Activated CD4-positive, CD25-positive, alpha-beta regulatory T cell treated with anti-CD3 and anti-CD28 coated beads, Interleukin-2, amount 50 U/mL, for 16 hours (primary cell): ENCODE measurements around the gene ITPK1.

Experiments
- DNase-seq: peaks from one replicate; pipeline ENCODE4 v3.0.0-alpha.2; 2020; ENCODE audit warnings: low read depth, low spot score

The ITPK1 gene

DNA sequence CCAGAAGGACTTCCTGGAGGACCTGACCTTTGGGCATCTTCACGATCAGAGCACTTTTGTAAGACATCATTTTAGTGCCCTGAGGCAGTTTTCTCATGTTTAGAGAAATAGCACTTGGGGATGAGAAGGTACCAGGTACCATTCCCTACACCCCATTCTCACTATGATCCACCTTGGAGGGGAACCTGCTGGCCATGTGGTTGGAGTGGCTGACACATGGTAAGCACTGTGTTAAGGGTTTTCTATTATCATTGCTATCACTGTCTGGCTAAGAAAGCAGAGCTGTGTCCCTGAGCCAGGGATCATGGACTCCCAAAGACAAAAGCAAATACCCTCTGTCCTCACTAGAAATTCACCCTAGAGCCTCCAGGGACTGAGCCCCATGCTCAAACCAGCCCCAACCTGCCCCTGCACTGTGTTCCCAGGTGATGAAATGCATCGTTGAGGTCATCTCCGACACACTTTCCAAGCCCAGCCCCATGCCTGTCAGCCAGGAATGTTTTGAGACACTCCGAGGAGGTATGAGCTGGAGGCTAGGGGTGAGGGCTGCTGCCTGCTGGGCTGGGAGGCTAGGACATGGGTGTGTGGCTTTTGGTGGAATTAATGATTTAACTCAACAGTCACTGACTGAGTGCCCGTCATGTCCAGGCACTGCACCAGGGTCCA lies 189.4 kb downstream of the ITPK1 start:
- DNase-seq, result no peak

DNA sequence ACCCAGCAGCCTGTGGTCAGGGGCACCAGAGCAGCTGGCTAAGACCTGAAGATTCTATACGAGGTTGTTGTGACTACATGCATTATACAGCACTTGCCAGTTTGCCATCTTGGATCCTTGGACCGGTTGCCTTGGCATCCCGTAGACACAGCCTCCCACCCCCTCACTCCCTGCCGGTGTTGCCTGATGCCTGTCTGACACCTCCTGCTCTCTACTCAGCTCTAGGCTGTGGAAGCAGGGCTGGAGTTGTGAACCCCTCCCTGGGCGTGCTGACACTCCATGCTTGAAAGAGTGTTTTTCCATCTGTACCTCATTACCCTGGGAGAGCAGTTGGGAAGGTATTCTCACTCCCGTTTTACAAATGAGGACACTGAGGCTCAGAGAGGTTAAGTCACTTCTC lies 190.3 kb downstream of the ITPK1 start:
- DNase-seq, result no peak

DNA sequence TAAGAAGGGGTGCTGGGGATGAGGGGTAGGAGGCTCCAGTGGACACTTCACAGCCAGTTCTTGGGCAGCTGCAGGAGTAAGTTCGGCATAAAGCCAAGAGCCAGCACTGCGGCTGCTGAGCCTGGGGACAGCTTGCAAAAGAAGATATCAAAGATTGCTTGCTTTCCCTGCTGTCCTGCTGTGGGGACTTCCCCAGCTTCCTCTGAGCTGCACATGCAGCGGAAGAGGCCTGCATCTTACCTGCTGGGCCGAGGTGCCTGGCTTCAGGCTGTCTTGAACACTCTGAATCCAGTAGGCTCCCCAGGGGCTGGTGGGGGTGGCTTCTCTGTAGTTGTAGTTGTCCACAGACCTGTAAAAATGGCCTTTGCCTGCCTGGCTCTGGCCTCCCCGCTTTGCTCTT lies 191.5 kb downstream of the ITPK1 start:
- DNase-seq, result no peak

DNA sequence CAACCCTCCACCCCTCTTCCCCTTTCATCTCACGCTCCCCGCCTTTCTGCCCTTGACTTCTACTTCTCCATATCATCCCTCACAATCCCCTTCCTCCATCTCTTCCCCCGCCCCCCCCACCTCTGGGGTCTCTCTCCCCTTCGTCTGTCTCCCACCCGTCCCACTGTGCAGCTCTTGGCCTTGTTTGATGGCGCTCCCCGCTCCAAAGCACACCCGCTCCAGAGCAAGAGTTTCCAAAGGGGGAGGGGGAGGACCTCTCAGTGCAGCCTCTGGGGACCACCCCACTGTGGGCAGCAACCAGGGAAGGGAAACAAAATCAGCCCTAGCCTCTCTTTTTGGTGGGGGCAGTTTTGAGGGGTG lies 192.0 kb downstream of the ITPK1 start:
- DNase-seq, result no peak

DNA sequence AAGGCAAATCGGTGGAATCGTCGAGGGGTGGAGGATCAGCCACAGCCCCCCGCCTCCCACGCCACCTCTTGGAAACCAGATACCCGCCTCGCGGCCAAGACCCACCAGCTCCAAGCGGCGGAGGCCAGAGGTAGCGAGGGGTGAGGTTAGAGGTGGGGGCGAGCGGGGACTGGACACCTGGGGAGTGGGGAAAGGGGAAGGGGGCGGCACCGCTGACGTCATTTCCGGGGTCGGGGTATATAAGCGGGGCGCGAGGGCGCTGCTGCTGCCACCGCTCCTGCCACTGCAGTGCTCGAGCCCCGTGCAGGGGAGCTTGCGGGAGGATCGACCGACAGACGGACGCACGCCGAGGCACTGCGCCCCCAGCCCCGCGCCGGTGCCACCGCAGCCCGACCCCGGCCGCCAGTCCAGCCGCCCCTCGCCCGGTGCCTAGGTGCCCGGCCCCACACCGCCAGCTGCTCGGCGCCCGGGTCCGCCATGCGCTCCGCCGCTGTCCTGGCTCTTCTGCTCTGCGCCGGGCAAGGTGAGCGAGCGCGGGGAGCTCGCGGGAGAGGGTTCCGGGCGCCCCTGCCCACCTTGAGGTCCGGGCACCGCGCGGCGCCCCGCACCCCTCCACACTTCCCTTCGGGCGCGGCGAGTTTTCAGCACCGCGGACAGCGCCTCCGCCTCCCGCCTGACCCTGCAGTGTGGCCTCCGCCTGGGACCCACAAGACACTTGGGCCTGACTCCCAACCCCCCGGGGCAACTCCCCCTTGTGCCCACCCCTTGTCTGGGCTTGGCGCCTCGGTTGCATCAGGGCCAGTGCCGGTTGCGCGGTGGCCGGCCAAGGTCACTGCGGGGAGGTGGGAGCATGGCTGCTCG lies 192.6 kb downstream of the ITPK1 start, which contains the start of gene CHGA:
Gene CHGA (plus strand): TSS at position 268 of the 861 bp plus-strand sequence. CDS start 210 bp downstream, at position 478.
- no peak for DNase-seq

DNA sequence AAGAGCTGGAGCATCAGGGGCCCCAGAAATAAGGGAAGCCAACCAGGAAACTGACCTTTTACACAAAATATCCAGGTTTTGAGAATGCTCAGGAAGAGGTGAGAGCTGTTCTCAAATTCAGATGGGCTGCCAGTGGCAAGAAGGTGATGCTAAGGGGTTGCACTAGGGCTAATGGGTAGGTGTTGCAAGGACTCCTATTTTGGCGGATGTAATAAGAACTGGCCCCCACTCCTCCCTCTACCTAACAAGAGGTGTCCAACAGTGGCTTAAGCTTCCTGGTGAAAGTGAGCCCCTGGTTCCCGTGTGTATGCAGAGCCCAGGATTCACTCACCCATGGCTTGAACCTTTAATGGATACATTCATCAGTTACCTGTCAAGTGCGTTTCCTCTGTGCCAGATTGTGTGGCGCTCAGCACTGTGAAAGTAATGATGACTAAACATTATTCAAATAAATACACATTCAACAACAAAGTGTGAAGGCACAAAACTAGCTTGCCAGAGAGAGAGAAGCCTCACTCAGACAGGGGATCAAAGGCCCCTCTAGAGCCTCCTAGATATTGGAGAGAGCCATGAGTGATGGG lies 193.5 kb downstream of the ITPK1 start:
- no peak for DNase-seq

DNA sequence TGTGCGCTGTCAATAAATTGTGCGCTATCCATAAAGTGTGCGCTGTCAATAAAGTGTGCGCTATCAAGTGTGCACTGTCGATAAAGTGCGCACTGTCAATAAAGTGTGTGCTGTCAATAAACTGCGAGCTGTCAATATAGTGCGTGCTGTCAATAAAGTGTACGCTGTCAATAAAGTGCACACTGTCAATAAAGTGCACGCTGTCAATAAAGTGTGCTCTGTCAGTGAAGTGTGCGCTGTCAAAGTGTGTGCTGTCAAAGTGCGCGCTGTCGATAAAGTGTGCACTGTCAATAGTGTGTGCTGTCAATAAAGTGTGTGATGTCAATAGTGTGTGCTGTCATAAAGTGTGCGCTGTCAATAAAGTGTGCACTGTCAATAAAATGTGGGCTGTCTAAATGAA lies 195.7 kb downstream of the ITPK1 start:
- DNase-seq, result no peak

DNA sequence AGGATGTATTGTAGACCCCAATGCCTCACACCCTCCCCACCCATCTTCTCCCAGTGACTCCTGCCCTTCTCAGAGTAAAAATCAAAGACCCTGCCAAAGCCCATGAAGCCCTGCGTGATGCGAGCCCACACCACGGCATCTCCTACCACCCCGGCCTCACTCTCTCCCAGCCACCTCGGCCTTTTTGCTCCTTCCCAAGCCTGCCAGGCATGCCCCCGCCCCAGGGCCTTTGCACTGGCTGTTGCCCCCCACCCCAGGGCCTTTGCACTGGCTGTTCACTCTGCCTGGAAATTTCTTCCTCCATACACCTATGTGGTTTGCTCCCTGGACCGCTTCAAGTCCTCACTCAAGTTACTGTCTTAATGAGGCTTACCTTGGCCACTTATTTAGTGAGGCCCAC lies 197.8 kb downstream of the ITPK1 start:
- no peak for DNase-seq

DNA sequence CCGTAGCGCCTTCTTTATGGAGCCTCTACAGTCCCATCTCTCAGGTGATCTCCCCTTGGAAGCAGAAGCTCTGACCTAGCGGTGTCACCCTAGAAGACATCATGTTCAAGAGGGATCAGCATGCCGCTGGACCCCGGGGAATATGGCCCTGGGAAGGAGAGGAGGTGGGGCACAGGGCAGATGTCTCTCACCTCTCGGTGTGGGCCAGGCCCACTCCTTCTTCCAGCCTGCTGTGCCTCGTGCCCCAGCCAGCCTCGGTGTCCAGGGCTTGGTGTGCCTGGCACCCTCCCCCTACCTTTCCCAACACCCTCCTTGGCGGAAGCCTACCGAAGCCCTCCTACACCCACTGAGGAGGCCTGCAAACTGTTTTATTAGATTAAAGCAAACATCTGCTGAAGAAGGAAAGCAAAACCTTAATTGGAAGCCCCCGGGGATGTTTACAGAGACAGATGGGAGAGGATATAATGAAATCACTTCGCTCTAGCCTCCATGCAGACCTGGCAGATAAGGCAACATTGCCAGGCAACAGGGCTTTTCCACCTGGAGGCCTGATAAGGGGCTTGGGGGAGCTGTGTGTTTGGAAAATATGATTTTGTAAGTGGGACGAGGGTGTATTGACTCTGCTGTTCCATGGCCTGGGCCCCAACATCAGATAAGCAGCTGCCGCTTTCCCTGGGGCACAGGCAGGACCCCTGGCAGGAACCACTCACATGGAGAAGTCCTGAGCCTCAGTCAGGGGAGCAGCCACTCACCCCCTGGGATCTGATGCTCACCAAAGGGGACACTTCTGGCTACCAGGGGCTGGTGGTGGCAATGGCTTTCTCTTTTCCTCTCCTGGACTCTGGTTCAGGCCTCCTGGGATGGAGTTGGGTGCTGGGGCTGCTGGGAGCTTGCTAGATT lies 198.4 kb downstream of the ITPK1 start:
- DNase-seq, result no peak

DNA sequence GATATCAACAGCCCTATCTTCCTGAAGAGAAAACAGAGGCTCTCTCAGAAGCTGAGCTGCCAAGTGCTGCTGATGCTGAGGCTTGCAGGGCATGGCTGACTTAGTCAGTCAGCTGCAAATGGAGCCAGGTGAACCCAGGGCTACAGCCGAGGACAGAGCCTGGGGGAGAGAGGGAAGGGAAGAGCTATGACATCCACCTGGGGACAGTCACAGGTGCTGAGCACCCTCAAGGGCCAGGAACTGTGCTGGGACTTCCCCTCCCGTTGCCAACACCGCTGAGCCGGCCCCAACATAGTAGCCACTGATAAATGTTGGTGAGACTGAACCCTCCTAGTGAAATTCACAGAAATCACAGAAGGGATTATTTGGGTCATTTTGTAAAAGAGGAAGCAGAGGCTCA lies 199.5 kb downstream of the ITPK1 start:
- DNase-seq, result no peak

DNA sequence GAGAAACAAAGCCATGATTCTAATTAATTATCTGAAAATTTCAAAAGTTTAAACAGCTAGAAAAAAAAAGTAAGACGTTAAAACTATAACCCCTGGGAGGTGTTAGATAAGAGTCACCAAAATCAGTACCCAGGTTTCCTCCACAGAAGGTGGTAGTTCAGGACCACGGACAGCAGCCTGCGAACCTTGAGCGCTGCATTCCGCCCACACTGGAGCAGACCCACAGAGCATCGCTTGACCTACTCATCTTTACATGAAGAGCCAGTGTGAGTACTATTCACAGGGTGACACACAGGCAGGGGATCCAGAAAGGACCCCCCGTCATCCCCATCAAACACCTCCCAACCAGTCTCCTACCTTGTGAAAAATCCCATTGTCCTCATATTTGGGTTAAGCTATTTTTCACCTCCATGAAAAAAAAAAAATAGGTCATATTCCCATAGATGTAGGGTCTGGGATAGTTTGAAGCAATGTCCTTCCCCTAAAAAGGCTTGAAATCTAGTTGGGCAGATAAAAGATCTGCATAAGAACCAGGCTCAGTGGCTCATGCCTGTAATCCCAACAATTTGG lies 201.6 kb downstream of the ITPK1 start:
- DNase-seq, result no peak

DNA sequence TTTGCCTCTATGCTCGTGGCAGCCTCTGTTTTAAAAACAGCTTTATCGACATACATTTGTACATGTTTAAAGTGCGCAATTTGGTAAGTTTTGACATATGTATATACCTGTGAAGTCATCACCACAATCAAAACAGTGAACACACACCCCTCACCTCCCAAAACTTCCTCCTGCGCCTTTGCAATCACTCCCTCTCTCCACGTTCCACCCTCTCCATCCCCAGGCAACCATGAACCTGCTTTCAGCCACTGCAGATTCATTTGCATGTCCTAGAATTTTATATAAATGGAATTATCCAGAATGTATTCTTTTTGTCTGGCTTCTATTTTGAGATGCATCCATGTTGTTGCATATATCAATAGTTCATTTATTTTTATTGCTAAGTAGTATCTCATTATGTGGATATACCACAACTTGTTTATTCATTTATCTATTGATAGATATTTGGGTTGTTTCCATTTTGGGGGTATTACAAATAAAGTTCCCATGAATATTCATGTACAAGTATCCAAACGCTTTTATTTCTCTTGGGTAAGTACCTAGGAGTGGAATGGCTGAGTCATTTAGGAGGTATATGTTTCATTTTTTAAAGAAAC lies 208.3 kb downstream of the ITPK1 start:
- no peak for DNase-seq

DNA sequence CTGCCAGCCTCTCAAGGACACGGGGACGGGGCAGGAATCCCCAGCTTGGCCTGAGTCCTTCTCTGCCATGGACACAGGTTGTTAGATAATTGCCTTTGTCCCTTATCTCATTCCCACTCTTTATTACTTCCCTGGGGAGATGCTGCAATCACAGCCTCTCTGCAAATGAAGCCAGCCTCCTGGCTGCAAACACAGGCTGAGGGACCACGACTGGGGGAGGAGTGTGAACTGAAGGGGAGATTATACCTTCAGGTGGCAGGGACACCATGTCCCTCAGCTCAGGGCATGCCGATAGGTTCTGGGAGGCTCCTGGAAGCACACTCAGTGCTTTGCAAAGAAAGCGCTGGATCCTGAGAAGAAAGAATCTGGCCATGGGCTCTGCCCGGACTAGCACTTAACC lies 208.9 kb downstream of the ITPK1 start:
- no peak for DNase-seq

DNA sequence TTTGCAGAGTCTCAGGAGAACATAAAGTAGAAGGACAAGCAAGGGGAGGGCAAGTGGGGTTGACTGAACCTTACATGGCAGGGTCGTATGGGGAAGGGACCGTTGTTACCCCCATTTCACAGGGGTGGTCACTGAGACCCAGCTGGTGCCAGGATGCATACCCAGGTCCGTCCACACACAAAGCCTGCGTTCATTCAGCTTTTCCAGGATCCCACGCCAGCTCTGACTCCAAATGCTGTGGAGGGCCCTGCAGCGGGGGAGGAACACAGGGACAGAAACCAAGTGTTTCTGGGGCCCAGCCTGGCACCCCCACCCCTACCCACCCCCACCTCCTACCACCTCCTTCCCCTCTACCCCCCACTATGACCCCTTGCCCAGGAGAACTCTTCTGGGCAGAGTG lies 209.3 kb downstream of the ITPK1 start:
- DNase-seq, result no peak

DNA sequence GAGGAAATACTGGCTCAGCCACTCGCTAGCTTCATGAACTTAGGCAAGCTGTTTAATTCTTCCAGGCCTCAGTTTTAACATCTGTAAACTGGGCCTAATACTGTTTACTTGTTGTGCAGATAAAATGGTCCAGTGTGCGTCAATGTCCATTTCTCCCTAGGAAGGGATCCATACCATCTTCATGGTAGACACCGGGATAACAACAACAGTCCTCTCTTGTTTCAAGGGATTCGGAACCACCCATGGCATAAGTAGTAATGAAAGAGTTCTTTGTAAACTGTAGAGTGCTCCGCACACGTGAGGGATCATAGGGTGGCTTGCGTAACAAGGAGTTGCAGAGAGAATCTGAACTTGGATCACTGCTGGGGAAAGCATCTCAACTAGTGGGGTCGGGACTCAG lies 210.1 kb downstream of the ITPK1 start:
- DNase-seq, result no peak

DNA sequence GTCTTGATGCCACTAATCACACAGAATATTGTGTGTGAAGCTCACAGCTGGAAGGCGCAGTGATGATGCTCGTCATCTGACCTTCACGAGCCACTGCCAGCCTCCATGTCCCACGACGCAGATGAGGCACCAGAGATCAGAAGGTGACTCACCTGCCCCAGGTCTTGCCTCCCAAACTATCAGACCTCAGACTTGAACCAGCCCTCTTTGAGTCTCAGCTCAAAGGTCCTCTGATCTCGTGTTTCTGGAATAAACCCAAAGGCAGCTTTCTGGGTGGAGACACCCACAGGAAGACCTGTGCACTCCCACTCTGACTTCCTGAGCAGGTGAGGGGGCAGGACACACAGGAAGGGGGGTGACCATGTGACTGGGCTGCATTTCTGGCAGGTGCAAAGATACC lies 212.4 kb downstream of the ITPK1 start:
- no peak for DNase-seq

DNA sequence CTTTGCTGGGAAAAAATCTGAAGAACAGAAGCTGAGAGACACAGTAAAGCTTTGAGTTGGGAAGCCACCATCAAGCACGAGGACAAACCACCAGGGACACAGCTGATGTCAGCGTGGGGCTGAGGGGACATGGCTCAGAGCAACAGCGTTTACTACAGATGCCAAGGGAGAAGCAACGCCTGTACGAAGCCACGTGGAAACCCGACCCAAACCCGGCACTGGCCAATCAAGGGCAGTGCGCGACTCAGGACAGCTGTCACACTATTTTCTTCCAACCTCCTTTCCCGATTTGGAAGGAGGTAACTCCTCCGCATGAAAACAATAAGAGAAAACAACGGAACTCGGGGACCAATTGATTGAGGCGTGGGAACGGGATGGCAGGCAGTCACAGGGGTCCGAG lies 213.0 kb downstream of the ITPK1 start:
- no peak for DNase-seq

DNA sequence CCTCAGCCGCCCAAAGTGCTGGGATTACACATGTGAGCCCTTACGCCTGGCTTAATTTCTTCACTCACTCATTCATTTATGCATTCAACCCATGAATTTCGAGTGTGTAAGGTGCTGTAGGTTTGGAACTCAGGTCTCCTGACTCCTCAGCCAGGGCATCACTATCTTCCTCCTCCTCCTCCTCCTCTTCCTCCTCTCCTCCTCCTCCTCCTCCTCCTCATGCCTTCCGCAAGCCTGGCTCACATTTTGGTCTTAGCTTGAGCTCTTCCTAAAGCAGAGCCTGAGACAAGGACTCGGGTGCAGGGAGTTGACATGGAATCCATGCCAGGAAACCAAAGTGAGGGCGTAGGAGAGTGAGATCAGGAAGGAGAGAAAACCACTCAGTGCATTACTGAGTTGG lies 213.5 kb downstream of the ITPK1 start:
- DNase-seq, result no peak

DNA sequence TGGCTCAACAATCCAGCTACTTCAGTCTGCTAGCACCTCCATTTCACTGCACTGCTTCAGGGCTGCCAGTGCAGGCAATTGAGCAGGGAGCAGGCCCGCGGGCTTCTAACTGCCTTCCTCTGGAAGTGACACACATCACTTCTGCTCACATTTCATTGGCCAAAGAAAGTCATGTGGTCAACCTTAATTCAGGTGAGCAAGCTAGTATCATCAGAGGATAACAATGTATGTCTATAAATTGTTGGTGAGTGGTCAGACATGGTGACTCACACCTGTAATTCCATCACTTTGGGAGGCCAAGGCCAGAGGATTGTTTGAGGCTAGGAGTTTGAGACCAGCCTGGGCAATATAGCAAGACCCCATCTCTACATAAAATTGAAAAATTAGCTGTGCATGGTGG lies 215.1 kb downstream of the ITPK1 start:
- DNase-seq, result no peak

DNA sequence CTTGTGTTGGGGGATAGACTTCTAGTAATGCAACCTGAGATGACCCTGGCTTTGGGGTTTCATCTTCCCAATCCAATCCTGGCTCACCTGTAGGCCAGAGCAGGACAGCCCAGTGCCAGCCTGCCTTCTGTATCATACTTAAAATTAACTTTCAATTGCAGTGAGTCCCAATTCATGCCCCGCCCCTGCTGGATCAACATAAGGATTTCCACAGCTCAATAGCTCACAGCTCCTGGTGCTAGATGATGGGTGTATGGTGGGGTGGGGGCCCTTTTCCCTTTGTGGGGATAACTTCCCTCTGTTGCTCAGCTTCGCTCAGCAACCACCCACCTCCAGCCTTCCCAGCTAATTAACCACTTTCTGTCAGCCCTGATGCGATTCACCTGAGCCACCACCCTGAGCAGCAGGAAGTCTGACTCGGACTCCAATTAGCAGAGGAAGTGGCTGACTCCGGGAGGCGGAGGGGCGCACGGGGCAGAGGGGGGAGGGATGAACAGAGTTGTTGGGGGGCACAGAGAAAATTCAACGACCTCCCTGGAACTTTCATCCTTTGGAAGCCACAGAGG lies 217.1 kb downstream of the ITPK1 start:
- no peak for DNase-seq
